ENCODE data around the gene POU2F1.

GRCh38 chr1:167359295-167359694 is 138.6 kb downstream of the POU2F1 start:
- no peak for TF ChIP-seq SP1 (IDR thresholded peaks at IDR 0.05)
- no peak for TF ChIP-seq ELF4 (IDR thresholded peaks at IDR 0.05)
- TF ChIP-seq NFRKB (IDR thresholded peaks at IDR 0.05) = no peak
- TF ChIP-seq ZNF384 (IDR thresholded peaks at IDR 0.05) = no peak

Data from HEK293T (cell line).